Suppressor macrophage treated with lipopolysaccharide for 1 hour (primary cell): ENCODE measurements around the gene OGFOD3.

Source experiments
- DNase-seq, 3 donors: peaks; one replicate each; pipeline ENCODE4 v3.0.0-alpha.2; 2020 to 2022

OGFOD3 gene

GRCh38 chr17:82446124-82446523, 27.7 kb upstream of the OGFOD3 start:
- DNase-seq = no peak

- DNase-seq = no peak
Observed at GRCh38 chr17:82445542-82445941, 27.2 kb upstream of the OGFOD3 start.

GRCh38 chr17:82444941-82445521, 26.6 kb upstream of the OGFOD3 start:
- no peak for DNase-seq

GRCh38 chr17:82444284-82444893, 26.0 kb upstream of the OGFOD3 start:
- no peak for DNase-seq

- no peak for DNase-seq
Observed at GRCh38 chr17:82443465-82444283, 25.3 kb upstream of the OGFOD3 start.

- DNase-seq = no peak
Observed at GRCh38 chr17:82442643-82443464, 24.5 kb upstream of the OGFOD3 start.

- no peak for DNase-seq
Observed at GRCh38 chr17:82441691-82442487, 23.5 kb upstream of the OGFOD3 start.

- peak; percentile 64 to 83 (median 64) for DNase-seq
Observed at GRCh38 chr17:82440991-82441627, 22.7 kb upstream of the OGFOD3 start.

- DNase-seq = peak; percentile 65 to 76 (median 69)
Observed at GRCh38 chr17:82440469-82440981, 22.1 kb upstream of the OGFOD3 start.

- no peak for DNase-seq
Observed at GRCh38 chr17:82439829-82440365, 21.5 kb upstream of the OGFOD3 start.

GRCh38 chr17:82439194-82439828, 20.9 kb upstream of the OGFOD3 start:
- DNase-seq = no peak

GRCh38 chr17:82438401-82439193, 20.2 kb upstream of the OGFOD3 start:
- no peak for DNase-seq

GRCh38 chr17:82437325-82437668, 18.9 kb upstream of the OGFOD3 start:
- DNase-seq = no peak

GRCh38 chr17:82436601-82437324, 18.4 kb upstream of the OGFOD3 start:
- DNase-seq = no peak

GRCh38 chr17:82435601-82436583, 17.5 kb upstream of the OGFOD3 start:
- no peak for DNase-seq

GRCh38 chr17:82435103-82435502, 16.7 kb upstream of the OGFOD3 start:
- no peak for DNase-seq

GRCh38 chr17:82434216-82434565, 15.8 kb upstream of the OGFOD3 start:
- DNase-seq = peak in 1 of 3 donors; percentile 50

GRCh38 chr17:82433560-82434215, 15.3 kb upstream of the OGFOD3 start:
- DNase-seq = no peak
